Right forelimb (tissue), 1 donor: ENCODE results near the gene UGT1A3.
A peak's percentile ranks its signal among the peaks of the same experiment; 100 is the strongest.
"Not testable (repeated sequence)": the region's sequence is repeated elsewhere in the genome, so short reads cannot be mapped to it uniquely, and the experiment has no call there.

Source experiments
- DNase-seq: peaks from one replicate; pipeline ENCODE4 v3.0.0-alpha.2; 2018

Gene UGT1A3

GRCh38 chr2:233708942-233709341 is 19.9 kb upstream of the UGT1A3 start:
- DNase-seq: no peak

GRCh38 chr2:233711312-233712008 is 17.4 kb upstream of the UGT1A3 start:
- DNase-seq: peak; percentile 74

DNA sequence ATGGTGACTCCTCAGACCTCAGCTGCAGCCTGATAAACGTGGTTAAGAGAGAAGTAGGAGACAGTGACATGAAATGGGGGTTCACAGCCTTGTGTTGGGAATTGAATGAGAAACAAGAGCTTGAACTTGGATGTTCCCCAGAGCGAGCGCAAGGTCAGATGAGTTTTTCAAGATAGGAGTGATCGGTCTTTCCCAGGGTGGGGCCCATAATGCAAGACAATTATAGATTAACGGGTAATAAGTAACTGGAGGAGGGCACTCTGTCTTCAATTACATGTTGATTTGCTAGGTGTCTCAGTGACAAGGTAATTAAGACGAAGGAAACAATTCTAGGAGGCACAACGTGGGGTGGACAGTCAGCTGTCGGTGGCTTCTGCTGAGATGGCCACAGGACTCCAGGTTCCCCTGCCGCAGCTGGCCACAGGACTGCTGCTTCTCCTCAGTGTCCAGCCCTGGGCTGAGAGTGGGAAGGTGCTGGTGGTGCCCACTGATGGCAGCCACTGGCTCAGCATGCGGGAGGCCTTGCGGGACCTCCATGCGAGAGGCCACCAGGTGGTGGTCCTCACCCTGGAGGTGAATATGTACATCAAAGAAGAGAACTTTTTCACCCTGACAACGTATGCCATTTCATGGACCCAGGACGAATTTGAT is 16.1 kb upstream of the UGT1A3 start, which contains the start of gene UGT1A5:
TSS of gene UGT1A5 (plus strand) at position 297 of the 651 bp plus-strand sequence. CDS start at position 382, 85 bp downstream.
- no peak for DNase-seq

DNA sequence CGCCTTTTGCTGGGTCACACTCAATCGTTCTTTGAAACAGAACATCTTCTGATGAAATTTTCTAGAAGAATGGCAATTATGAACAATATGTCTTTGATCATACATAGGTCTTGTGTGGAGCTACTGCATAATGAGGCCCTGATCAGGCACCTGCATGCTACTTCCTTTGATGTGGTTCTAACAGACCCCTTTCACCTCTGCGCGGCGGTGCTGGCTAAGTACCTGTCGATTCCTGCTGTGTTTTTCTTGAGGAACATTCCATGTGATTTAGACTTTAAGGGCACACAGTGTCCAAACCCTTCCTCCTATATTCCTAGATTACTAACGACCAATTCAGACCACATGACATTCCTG is 15.6 kb upstream of the UGT1A3 start:
- DNase-seq: no peak

DNA sequence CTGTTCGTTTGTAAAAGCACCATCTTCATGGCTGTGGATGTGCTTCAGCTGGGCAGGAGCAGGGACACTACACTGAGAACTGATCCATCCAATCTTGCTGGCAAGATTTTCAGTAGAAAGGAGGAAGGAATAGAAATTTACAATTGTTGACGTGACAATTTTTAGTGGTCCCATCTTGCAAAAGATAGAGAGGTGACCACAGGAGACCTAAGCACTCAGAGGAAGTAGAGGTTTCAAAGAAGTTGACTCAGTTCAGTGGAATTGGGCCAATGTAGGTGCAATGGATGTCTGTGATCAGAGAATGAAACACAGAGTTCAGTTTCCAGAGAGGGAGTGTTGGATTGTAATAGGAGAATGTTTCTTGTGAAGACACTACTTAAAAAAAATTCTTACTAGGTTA is 14.7 kb upstream of the UGT1A3 start:
- DNase-seq: no peak

- DNase-seq: no peak
These were observed 10.3 kb upstream of the UGT1A3 start, which contains the start of gene UGT1A4 for GRCh38 chr2:233718552-233718951. Gene UGT1A4, plus strand, starts transcription at chr2:233718736. Its CDS starts 85 bp downstream, at chr2:233718821.

- not testable (repeated sequence) for DNase-seq
These were observed 8.2 kb downstream of the UGT1A3 start for GRCh38 chr2:233736868-233737653.

GRCh38 chr2:233740870-233741269 is 12.0 kb downstream of the UGT1A3 start:
- no peak for DNase-seq

DNA sequence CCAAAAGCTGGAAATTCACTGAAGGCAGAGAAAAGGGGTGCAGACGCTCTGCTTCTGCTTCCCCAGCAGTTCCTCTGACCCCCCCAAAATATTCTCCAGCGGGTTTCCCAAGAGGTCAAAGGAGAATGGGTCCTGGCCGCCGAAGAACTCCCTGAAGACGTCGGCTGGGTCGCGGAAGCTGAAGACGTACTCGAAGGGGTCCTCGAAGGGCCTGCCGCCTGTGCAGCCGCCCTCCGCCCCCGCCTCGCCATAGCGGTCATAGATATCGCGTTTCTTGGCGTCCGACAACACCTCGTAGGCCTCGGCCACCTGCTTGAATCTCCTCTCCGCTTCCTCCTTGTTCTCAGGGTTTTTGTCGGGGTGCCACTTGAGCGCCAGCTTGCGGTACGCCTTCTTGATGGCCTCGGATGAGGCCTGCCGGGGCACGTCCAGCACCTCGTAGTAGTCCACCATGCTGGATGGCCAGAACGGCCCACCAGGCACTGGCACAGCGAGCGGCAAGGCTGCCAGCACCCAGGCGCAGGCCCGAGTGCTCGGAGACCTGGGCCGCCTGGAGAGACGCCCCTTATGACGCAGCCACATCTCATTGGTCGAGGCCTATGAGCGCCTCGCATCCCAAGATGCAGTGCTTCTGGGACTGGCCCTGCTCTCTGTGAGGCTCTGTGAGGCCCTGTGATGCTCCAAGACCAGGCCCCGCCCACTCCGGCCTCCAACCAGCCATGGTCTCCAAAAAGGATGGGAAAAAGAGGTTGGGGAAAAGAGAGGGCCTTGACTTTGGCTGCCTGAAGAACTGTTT is 14.8 kb downstream of the UGT1A3 start:
- DNase-seq: no peak

DNA sequence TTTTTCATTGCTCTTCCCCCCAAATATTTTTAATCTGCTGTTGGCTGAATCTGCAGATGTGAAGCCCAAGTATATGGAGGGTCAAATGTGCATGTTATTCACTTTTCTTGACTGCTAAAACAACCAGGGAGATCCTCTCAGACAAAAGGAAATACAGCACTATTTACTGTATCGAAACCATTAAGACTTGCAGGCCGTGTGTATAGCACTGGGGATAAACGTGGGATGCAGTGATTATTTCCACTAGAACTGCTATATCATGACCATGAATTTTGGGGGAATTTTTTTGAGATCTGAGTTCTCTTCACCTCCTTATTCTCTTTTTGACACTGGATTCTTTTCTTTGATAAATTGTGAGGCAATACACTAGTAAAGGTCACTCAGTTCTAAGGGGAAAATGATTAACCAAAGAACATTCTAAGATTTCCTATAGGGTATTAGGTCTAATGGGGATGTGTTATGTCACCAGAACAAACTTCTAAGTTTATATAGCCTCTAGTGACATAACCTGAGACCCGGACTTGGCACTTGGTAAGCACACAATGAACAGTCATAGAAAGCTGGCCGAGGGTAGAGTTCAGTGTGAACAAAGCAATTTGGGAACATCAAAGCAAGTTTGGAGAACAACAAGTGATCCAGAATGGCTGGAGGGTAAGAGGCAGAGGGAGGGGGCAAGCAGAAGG is 16.4 kb downstream of the UGT1A3 start:
- DNase-seq: no peak

GRCh38 chr2:233745838-233746237 is 17.0 kb downstream of the UGT1A3 start:
- DNase-seq: not testable (repeated sequence)

GRCh38 chr2:233746475-233747282 is 17.8 kb downstream of the UGT1A3 start:
- DNase-seq: no peak

GRCh38 chr2:233747283-233747544 is 18.4 kb downstream of the UGT1A3 start:
- DNase-seq: no peak

GRCh38 chr2:233750689-233751088 is 21.8 kb downstream of the UGT1A3 start:
- DNase-seq: not testable (repeated sequence)

DNA sequence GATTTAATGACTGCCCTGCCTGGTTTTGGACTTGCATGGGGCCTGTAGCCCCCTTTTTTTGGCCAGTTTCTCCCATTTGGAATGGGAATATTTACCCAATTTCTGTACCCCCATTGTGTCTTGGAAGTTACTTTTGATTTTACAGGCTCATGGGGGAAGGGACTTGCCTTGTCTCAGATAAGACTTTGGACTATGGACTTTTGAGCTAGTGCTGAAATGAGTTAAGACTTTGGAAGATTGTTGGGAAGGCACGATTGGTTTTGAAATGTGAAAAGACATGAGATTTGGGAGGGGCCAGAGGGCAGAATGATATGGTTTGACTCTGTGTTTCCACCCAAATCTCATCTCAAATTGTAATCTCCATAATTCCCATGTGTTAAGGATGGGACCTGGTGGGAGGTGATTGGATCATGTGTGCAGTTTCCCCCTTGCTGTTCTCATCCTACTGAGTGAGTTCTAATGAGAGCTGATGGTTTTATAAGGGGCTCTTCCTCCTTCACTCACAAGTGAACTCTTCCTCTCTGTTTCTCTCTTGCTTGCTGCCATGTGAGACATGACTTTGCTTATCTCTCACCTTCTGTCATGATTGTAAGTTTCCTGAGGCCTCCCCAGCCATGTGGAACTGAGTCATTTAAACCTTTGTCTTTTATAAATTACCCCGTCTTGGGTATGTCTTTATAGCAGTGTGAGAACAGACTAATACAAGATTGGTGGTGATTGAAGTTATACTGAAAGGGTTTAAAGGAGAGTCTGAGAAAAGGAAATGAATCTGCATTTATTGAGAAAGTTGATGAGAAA is 22.6 kb downstream of the UGT1A3 start:
- DNase-seq: not testable (repeated sequence)

- no peak for DNase-seq
These were observed 26.2 kb downstream of the UGT1A3 start for GRCh38 chr2:233754872-233755611.

GRCh38 chr2:233756429-233757081 is 27.7 kb downstream of the UGT1A3 start:
- no peak for DNase-seq

DNA sequence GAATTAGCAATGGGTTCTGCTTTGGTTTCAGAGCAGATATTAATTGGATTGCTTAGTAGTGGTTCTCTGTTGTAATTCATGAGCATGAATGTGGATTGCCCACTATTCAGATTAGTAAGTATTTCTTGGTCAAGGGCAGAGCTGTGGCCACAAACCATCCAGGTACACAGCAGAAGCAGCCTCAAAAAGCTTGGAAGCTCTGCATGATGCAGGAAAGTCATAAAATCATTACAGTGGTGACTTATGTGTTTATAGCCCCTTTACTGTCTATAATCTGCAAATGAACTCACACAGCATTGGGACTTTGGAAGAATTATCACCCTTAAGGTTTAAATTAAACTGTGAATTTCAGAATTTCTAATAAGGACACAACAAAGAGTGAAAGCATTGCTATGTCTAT is 29.3 kb downstream of the UGT1A3 start:
- DNase-seq: no peak

GRCh38 chr2:233758849-233759248 is 30.0 kb downstream of the UGT1A3 start:
- no peak for DNase-seq
